ENCODE measurements around the gene RFTN2.
"Not testable (repeated sequence)": the region's sequence is repeated elsewhere in the genome, so short reads cannot be mapped to it uniquely, and the experiment has no call there.

DNA sequence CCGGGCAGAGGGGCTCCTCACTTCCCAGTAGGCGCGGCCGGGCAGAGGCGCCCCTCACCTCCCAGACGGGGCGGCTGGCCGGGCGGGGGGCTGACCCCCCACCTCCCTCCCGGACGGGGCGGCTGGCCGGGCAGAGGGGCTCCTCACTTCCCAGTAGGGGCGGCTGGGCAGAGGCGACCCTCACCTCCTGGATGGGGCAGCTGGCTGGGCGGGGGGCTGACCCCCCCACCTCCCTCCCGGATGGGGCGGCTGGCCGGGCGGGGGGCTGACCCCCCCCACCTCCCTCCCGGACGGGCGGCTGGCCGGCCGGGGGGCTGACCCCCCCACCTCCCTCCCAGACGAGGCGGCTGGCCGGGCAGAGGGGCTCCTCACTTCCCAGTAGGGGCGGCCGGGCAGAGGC is 20.6 kb upstream of the RFTN2 start:
- TF ChIP-seq, protein P1, sequence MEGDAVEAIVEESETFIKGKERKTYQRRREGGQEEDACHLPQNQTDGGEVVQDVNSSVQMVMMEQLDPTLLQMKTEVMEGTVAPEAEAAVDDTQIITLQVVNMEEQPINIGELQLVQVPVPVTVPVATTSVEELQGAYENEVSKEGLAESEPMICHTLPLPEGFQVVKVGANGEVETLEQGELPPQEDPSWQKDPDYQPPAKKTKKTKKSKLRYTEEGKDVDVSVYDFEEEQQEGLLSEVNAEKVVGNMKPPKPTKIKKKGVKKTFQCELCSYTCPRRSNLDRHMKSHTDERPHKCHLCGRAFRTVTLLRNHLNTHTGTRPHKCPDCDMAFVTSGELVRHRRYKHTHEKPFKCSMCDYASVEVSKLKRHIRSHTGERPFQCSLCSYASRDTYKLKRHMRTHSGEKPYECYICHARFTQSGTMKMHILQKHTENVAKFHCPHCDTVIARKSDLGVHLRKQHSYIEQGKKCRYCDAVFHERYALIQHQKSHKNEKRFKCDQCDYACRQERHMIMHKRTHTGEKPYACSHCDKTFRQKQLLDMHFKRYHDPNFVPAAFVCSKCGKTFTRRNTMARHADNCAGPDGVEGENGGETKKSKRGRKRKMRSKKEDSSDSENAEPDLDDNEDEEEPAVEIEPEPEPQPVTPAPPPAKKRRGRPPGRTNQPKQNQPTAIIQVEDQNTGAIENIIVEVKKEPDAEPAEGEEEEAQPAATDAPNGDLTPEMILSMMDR (conservative IDR thresholded peaks at IDR 0.05 in 1 of 2, IDR thresholded peaks at IDR 0.05 in 1 of 2; ENCODE audit: extremely low read depth in 1 of 2, insufficient read depth in 1 of 2, low read depth in 1 of 2, low read length in 2 of 2) = not testable (repeated sequence)
- TF ChIP-seq EZH2 (IDR thresholded peaks at IDR 0.05; ENCODE audit: borderline replicate concordance, low read length) = not testable (repeated sequence)
